AG09319 (cell line): ENCODE measurements around the gene IL1RAPL1.

Experiments used
- DNase-seq: peaks from one replicate; pipeline ENCODE4 v3.0.0-alpha.2; 2010; ENCODE audit warnings: low read depth; ENCODE audit errors: extremely low read depth
- CTCF ChIP-seq: IDR thresholded peaks from 2 replicates; pipeline ENCODE4 v1.5.1; 2011; ENCODE audit warnings: low read depth, mild to moderate bottlenecking, inconsistent platforms, low read length, moderate library complexity

Gene IL1RAPL1

DNA sequence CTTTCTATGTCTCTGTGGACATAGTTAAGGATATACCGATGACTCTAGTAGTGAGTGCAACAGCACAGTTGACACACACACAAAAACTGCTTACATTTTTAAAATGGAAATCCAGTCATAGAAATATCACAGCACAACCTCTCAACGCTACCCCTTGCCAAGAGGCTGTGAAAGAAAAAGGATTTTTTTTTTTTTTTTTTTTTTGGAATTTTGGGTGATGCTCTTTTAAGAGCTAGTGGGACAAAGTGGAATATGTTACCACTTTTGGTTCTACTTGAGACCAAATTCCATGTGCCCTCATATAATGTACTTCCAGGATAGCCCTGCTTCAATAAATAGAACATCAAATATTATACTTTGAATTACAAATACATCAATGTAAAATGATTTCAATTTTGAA is 1247.1 kb downstream of the IL1RAPL1 start:
- no peak for DNase-seq
- no peak for TF ChIP-seq CTCF

- no peak for TF ChIP-seq CTCF
- no peak for DNase-seq
These were observed 1247.5 kb downstream of the IL1RAPL1 start for GRCh38 chrX:29834764-29835163.

- no peak for TF ChIP-seq CTCF
- no peak for DNase-seq
These were observed 1254.5 kb downstream of the IL1RAPL1 start for GRCh38 chrX:29841750-29842149.

DNA sequence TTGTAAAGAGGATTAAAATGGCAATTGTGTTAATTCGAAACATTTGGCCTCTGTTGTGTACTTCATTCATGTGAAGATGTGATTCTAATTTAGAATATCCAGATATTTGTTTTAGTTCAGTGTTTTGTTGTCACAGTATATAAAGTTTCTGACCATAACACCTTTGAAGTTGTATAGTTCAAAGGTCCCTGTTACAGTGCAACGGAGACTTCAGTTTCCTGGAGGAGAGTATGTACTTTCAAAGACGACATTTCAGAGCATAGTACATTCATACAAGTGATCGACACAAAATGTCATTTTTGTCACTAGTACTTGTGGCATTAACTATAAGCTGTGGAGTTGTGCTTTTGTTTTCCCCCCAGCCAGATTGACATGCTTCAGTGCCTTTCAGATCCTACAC is 1255.3 kb downstream of the IL1RAPL1 start:
- no peak for TF ChIP-seq CTCF
- no peak for DNase-seq

- TF ChIP-seq CTCF, result no peak
- no peak for DNase-seq
These were observed 1264.8 kb downstream of the IL1RAPL1 start for GRCh38 chrX:29851857-29852605.

DNA sequence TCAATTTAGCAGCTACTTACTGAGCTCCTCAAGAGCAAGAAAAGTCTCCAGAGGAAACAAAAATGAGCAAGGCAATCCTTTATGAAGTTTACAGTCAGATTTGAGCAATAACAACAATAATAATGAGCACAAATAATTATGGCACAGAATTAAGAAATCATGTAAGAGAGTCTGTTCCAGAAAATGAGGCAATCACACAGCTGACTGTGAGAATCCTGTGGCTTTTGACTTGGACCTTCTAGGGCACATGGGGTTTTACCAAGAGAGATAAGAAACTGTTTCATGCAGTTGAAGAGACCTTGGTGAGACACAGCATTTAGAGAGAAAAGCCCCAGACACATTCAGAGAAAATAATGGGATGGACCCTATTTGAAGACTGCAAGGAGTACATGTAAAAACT is 1265.5 kb downstream of the IL1RAPL1 start:
- no peak for DNase-seq
- TF ChIP-seq CTCF, result no peak

GRCh38 chrX:29858714-29859113 is 1271.5 kb downstream of the IL1RAPL1 start:
- DNase-seq, result no peak
- no peak for TF ChIP-seq CTCF
